ENCODE results near the gene ARHGAP27.
A peak's percentile ranks its signal among the peaks of the same experiment; 100 is the strongest.
"Not testable (repeated sequence)": the region's sequence is repeated elsewhere in the genome, so short reads cannot be mapped to it uniquely, and the experiment has no call there.

ARHGAP27 gene

DNA sequence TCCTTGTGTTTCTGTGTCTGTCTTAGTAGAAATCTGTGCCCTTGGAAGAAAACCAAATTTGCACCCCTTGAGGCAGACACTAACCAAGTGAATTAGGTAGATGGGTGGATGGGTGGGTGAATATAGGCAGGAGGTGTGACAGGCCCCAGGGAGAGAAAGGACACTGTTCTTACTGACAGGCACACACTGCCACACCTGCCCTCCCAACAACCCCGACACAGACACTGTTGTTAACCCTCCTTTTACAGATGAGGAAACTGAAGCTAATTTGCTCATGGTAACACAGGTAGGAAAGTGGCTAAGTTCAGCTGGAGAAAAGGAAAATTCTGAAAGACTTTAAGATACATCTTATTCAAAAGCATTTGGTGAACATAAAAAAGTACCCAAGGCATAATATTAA lies 15.8 kb upstream of the ARHGAP27 start:
- H2AFZ ChIP-seq (ENCODE audit: low read depth, low read length); H3K4me2 ChIP-seq (ENCODE audit: low read length, poor library complexity, severe bottlenecking); H3K4me3 ChIP-seq (ENCODE audit: insufficient read depth in 1 of 2, low read depth in 1 of 2, low read length in 2 of 2); H4K91ac ChIP-seq (ENCODE audit: low read length); H3K9me3 ChIP-seq (ENCODE audit: control insufficient read depth, low read length); H2BK12ac ChIP-seq (ENCODE audit: low read length in 2 of 2); H3K14ac ChIP-seq (ENCODE audit: low read length in 2 of 2); H3K27me3 ChIP-seq (ENCODE audit: control insufficient read depth in 1 of 2, insufficient read depth in 1 of 2, low read length in 2 of 2); H2BK120ac ChIP-seq (ENCODE audit: low read depth, low read length); H3K4ac ChIP-seq (ENCODE audit: low read depth in 1 of 2, low read length in 2 of 2); H3K18ac ChIP-seq (ENCODE audit: low read depth in 1 of 2, low read length in 2 of 2); H2BK5ac ChIP-seq (ENCODE audit: low read depth, low read length, poor library complexity, severe bottlenecking); H3K9ac ChIP-seq (ENCODE audit: low read length); H2BK15ac ChIP-seq (ENCODE audit: low read depth, poor library complexity, severe bottlenecking); H3K79me1 ChIP-seq (replicated peaks; ENCODE audit: low read length, poor library complexity, severe bottlenecking); H3K23ac ChIP-seq (ENCODE audit: low read length in 2 of 2); H2AK5ac ChIP-seq (ENCODE audit: low read length, severe bottlenecking); H4K8ac ChIP-seq (ENCODE audit: low read length); DNase-seq: not testable (repeated sequence)
- no CpG with 5 or more reads among the region's 1 CpG for WGBS
- H3K27ac ChIP-seq (ENCODE audit: low read length, poor library complexity, severe bottlenecking): peak overlapping the region; percentile 10
- peaks cover 30 to 36% of the 10 kb centered on the region in 2 experiments for H3K36me3 ChIP-seq (ENCODE audit: control insufficient read depth in 1 of 2, insufficient read depth in 2 of 2, low read depth in 1 of 2, low read length in 2 of 2)
- peaks cover 16% of the 10 kb centered on the region for H3K4me1 ChIP-seq (ENCODE audit: control insufficient read depth, insufficient read depth, low read depth, low read length)

- H2BK12ac ChIP-seq (ENCODE audit: low read length in 2 of 2); H2BK5ac ChIP-seq (ENCODE audit: low read depth, low read length, poor library complexity, severe bottlenecking); H3K9ac ChIP-seq (ENCODE audit: low read length); H4K8ac ChIP-seq (ENCODE audit: low read length); H3K9me3 ChIP-seq (ENCODE audit: control insufficient read depth, low read length); DNase-seq; H2BK120ac ChIP-seq (ENCODE audit: low read depth, low read length); H3K14ac ChIP-seq (ENCODE audit: low read length in 2 of 2); H3K27me3 ChIP-seq (ENCODE audit: control insufficient read depth in 1 of 2, insufficient read depth in 1 of 2, low read length in 2 of 2); H3K23ac ChIP-seq (ENCODE audit: low read length in 2 of 2); H2AK5ac ChIP-seq (ENCODE audit: low read length, severe bottlenecking); H4K91ac ChIP-seq (ENCODE audit: low read length); H3K79me1 ChIP-seq (replicated peaks; ENCODE audit: low read length, poor library complexity, severe bottlenecking); H3K18ac ChIP-seq (ENCODE audit: low read depth in 1 of 2, low read length in 2 of 2); H2BK15ac ChIP-seq (ENCODE audit: low read depth, poor library complexity, severe bottlenecking); H3K4me2 ChIP-seq (ENCODE audit: low read length, poor library complexity, severe bottlenecking); H2AFZ ChIP-seq (ENCODE audit: low read depth, low read length); H3K4ac ChIP-seq (ENCODE audit: low read depth in 1 of 2, low read length in 2 of 2); H3K4me3 ChIP-seq (ENCODE audit: insufficient read depth in 1 of 2, low read depth in 1 of 2, low read length in 2 of 2): not testable (repeated sequence)
- WGBS: 93% methylated on average over 3 of the region's 7 CpGs
- peaks cover 18% of the 10 kb centered on the region for H3K4me1 ChIP-seq (ENCODE audit: control insufficient read depth, insufficient read depth, low read depth, low read length)
- peak overlapping the region; percentile 10 for H3K27ac ChIP-seq (ENCODE audit: low read length, poor library complexity, severe bottlenecking)
- peaks cover 28 to 36% of the 10 kb centered on the region in 2 experiments for H3K36me3 ChIP-seq (ENCODE audit: control insufficient read depth in 1 of 2, insufficient read depth in 2 of 2, low read depth in 1 of 2, low read length in 2 of 2)
Measured at GRCh38 chr17:45448066-45448465, 15.4 kb upstream of the ARHGAP27 start.

- H2BK120ac ChIP-seq (ENCODE audit: low read depth, low read length); H3K4me2 ChIP-seq (ENCODE audit: low read length, poor library complexity, severe bottlenecking); DNase-seq; H2BK15ac ChIP-seq (ENCODE audit: low read depth, poor library complexity, severe bottlenecking); H2BK12ac ChIP-seq (ENCODE audit: low read length in 2 of 2); H3K27me3 ChIP-seq (ENCODE audit: control insufficient read depth in 1 of 2, insufficient read depth in 1 of 2, low read length in 2 of 2); H3K14ac ChIP-seq (ENCODE audit: low read length in 2 of 2); H2AFZ ChIP-seq (ENCODE audit: low read depth, low read length); H2BK5ac ChIP-seq (ENCODE audit: low read depth, low read length, poor library complexity, severe bottlenecking); H3K79me1 ChIP-seq (replicated peaks; ENCODE audit: low read length, poor library complexity, severe bottlenecking); H2AK5ac ChIP-seq (ENCODE audit: low read length, severe bottlenecking); H3K4ac ChIP-seq (ENCODE audit: low read depth in 1 of 2, low read length in 2 of 2); H4K91ac ChIP-seq (ENCODE audit: low read length); H4K8ac ChIP-seq (ENCODE audit: low read length); H3K4me3 ChIP-seq (ENCODE audit: insufficient read depth in 1 of 2, low read depth in 1 of 2, low read length in 2 of 2); H3K27ac ChIP-seq (ENCODE audit: low read length, poor library complexity, severe bottlenecking); H3K23ac ChIP-seq (ENCODE audit: low read length in 2 of 2); H3K18ac ChIP-seq (ENCODE audit: low read depth in 1 of 2, low read length in 2 of 2); H3K9me3 ChIP-seq (ENCODE audit: control insufficient read depth, low read length): not testable (repeated sequence)
- Histone ChIP-seq H3K4me1 (ENCODE audit: control insufficient read depth, insufficient read depth, low read depth, low read length) (peaks cover 18% of the 10 kb centered on the region), H3K9ac (ENCODE audit: low read length) (peak overlapping the region; percentile 58), H3K36me3 (ENCODE audit: control insufficient read depth in 1 of 2, insufficient read depth in 2 of 2, low read depth in 1 of 2, low read length in 2 of 2) (peaks cover 26 to 36% of the 10 kb centered on the region in 2 experiments)
- WGBS: 85% methylated on average over 11 of the region's 14 CpGs
Measured at GRCh38 chr17:45447650-45448049, 15.0 kb upstream of the ARHGAP27 start.

DNA sequence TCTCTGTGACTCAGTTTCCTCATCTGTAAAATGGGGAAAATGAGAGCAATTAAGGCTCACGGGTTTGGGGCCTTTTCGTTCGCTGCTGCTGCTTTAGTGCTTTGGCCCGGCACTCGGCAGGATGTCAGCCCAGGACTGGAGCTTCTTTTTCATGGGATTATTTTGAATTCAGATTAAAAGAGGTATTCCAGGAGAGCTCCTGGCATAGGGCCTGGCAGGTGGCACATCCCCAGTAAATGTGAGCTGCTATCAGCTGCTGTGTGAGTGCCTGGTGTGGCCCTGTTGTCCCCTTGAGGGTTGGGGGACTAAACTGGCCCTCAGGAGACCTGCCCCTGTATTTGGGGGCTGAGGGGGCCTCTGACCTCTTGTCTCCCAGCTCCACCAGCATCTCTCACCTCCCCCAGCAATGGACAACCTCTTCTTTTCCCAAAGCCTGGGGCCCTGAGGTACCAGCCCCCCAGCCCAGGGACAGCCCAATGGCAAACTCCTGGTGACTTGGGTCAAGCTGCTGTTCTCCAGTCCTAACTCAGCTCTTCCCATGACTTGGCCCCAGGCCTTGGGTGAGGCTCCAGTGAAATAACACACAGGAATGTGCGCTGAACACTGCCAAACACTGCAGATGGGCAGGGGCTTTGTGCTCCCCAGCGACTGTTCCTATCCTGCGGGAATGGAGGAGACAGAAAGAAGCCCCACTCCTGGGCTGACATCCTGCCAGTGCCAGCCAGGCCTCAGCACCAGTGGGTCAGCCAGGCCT lies 14.4 kb upstream of the ARHGAP27 start:
- 97% methylated on average over 8 of the region's 8 CpGs for WGBS
- not testable (repeated sequence) for H2BK5ac ChIP-seq (ENCODE audit: low read depth, low read length, poor library complexity, severe bottlenecking)

More for the DNA sequence above, 14.4 kb upstream of the ARHGAP27 start:
- not testable (repeated sequence) for H4K8ac ChIP-seq (ENCODE audit: low read length); H3K27me3 ChIP-seq (ENCODE audit: control insufficient read depth in 1 of 2, insufficient read depth in 1 of 2, low read length in 2 of 2); H4K91ac ChIP-seq (ENCODE audit: low read length); H3K4me2 ChIP-seq (ENCODE audit: low read length, poor library complexity, severe bottlenecking); H2BK15ac ChIP-seq (ENCODE audit: low read depth, poor library complexity, severe bottlenecking); H3K27ac ChIP-seq (ENCODE audit: low read length, poor library complexity, severe bottlenecking); H3K14ac ChIP-seq (ENCODE audit: low read length in 2 of 2); H2AFZ ChIP-seq (ENCODE audit: low read depth, low read length); H2BK120ac ChIP-seq (ENCODE audit: low read depth, low read length); H3K23ac ChIP-seq (ENCODE audit: low read length in 2 of 2); H3K9me3 ChIP-seq (ENCODE audit: control insufficient read depth, low read length); H2BK12ac ChIP-seq (ENCODE audit: low read length in 2 of 2); H3K4me3 ChIP-seq (ENCODE audit: insufficient read depth in 1 of 2, low read depth in 1 of 2, low read length in 2 of 2); H3K79me1 ChIP-seq (replicated peaks; ENCODE audit: low read length, poor library complexity, severe bottlenecking); DNase-seq; H3K4ac ChIP-seq (ENCODE audit: low read depth in 1 of 2, low read length in 2 of 2)
- peaks cover 18% of the 10 kb centered on the region for H3K4me1 ChIP-seq (ENCODE audit: control insufficient read depth, insufficient read depth, low read depth, low read length)
- peak overlapping the region; percentile 77 for H2AK5ac ChIP-seq (ENCODE audit: low read length, severe bottlenecking)
- H3K9ac ChIP-seq (ENCODE audit: low read length): peak overlapping the region; percentile 58
- peaks cover 26 to 38% of the 10 kb centered on the region in 2 experiments for H3K36me3 ChIP-seq (ENCODE audit: control insufficient read depth in 1 of 2, insufficient read depth in 2 of 2, low read depth in 1 of 2, low read length in 2 of 2)
- peak overlapping the region in 1 of 2 experiments; percentile 24 for H3K18ac ChIP-seq (ENCODE audit: low read depth in 1 of 2, low read length in 2 of 2)

Measured in mesenchymal stem cell (in vitro differentiated cells and primary cell).